Activated naive CD8-positive, alpha-beta T cell treated with anti-CD3 and anti-CD28 coated beads, Interleukin-2, amount 50 U/mL, for 24 hours (primary cell): ENCODE measurements around the gene DNMBP.
"Not testable (repeated sequence)": the region's sequence is repeated elsewhere in the genome, so short reads cannot be mapped to it uniquely, and the experiment has no call there.

Source experiments
- ATAC-seq: fragments of 150-1000 bp; cut with Tn5 transposase; one replicate; pipeline ENCODE4 v1.10.0; 2021
- DNase-seq: peaks from one replicate; pipeline ENCODE4 v3.0.0; 2021
- H3K27ac Mint-ChIP-seq: one replicate; pipeline ENCODE4 v1.8.0; 2021; ENCODE audit warnings: mild to moderate bottlenecking, mixed read lengths
- H3K27me3 Mint-ChIP-seq: one replicate; pipeline ENCODE4 v1.8.0; 2021; ENCODE audit warnings: mixed read lengths
- H3K36me3 Mint-ChIP-seq: one replicate; pipeline ENCODE4 v1.8.0; 2021; ENCODE audit warnings: low read depth, mixed read lengths
- H3K4me1 Mint-ChIP-seq: one replicate; pipeline ENCODE4 v1.8.0; 2021; ENCODE audit warnings: mixed read lengths
- H3K4me3 Mint-ChIP-seq: one replicate; pipeline ENCODE4 v1.8.0; 2021; ENCODE audit warnings: mild to moderate bottlenecking, moderate library complexity, mixed read lengths
- H3K9me3 Mint-ChIP-seq: one replicate; pipeline ENCODE4 v1.8.0; 2021; ENCODE audit warnings: mixed read lengths

DNMBP gene

GRCh38 chr10:100027416-100027815 lies 17.7 kb upstream of the DNMBP start:
- DNase-seq (no peak), ATAC-seq (no peak)
- H3K27ac Mint-ChIP-seq: no peak overlapping the region
- no peaks in the 10 kb centered on the region for H3K36me3 Mint-ChIP-seq
- no peak overlapping the region for H3K4me3 Mint-ChIP-seq
- H3K9me3 Mint-ChIP-seq: peaks cover 8% of the 10 kb centered on the region
- no peaks in the 10 kb centered on the region for H3K27me3 Mint-ChIP-seq
- H3K4me1 Mint-ChIP-seq: no peaks in the 10 kb centered on the region

- peaks cover 4% of the 10 kb centered on the region for H3K4me1 Mint-ChIP-seq
- no peak for ATAC-seq
- H3K36me3 Mint-ChIP-seq: no peaks in the 10 kb centered on the region
- H3K27ac Mint-ChIP-seq: no peak overlapping the region
- peaks cover 8% of the 10 kb centered on the region for H3K9me3 Mint-ChIP-seq
- no peaks in the 10 kb centered on the region for H3K27me3 Mint-ChIP-seq
- no peak overlapping the region for H3K4me3 Mint-ChIP-seq
- DNase-seq: no peak
These were observed 15.8 kb upstream of the DNMBP start for GRCh38 chr10:100025576-100025975.

DNA sequence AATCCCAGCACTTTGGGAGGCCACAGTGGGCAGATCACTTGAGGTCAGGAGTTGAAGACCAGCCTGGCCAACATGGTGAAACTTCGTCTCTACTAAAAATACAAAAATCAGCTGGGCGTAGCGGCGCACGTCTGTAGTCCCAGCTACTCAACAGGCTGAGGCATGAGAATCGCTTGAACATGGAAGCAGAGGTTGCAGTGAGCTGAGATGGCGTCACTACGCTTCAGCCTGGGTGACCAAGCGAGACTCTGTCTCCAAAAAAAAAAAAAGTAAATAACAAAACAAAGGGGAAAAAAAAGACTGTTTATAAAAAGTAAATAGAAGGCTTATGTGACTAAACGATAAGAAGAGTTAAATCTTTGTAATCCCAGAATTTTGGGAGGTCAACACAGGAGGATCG lies 15.0 kb upstream of the DNMBP start:
- DNase-seq (no peak), ATAC-seq (no peak)
- H3K4me3 Mint-ChIP-seq: no peak overlapping the region
- no peaks in the 10 kb centered on the region for H3K27me3 Mint-ChIP-seq
- no peaks in the 10 kb centered on the region for H3K36me3 Mint-ChIP-seq
- no peak overlapping the region for H3K27ac Mint-ChIP-seq
- H3K9me3 Mint-ChIP-seq: peaks cover 8% of the 10 kb centered on the region
- peaks cover 13% of the 10 kb centered on the region for H3K4me1 Mint-ChIP-seq

- Mint-ChIP-seq H3K4me3 (no peak overlapping the region), H3K27ac (no peak overlapping the region), H3K4me1 (peaks cover 13% of the 10 kb centered on the region), H3K27me3 (no peaks in the 10 kb centered on the region), H3K9me3 (no peaks in the 10 kb centered on the region), H3K36me3 (no peaks in the 10 kb centered on the region)
- DNase-seq: no peak
- no peak for ATAC-seq
These were observed 12.7 kb upstream of the DNMBP start for GRCh38 chr10:100022403-100022802.

DNA sequence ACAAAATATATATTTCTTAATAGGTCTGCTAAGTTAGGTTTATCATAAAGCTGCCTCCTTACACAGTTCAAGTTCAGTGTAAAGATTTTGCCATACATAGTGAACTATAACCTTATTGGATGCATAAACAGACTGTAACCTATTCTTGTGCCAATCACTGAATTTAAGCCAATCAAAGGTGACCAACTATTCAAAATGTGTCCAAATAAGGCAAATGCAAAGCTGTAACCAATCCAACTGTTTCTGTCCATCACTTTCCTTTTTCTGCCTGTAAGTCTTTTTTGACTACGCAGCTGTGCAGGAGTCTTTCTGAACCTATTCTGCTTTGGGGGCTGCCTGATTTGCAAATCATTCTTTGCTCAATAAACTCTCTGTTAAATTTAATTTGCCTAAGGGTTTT lies 11.6 kb upstream of the DNMBP start:
- H3K27ac Mint-ChIP-seq: no peak overlapping the region
- peaks cover 13% of the 10 kb centered on the region for H3K4me1 Mint-ChIP-seq

DNA sequence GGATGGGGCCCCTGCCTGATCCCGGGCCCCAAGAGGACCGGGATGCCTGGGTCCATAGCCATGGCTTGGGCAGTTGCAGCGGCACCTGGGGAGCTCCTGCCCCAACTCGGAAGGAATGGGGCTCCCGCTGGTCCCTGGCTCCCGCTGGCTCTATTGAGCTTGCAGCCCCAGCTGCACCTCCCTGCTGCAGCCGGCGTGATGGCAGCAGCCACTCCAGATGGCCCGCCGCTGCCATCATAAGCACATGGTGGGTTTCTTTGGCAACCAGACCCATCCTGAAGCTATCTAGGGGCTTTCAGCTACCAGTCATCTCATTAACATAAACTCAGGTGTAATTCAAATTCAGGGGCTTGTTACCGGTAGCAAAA lies 11.1 kb upstream of the DNMBP start:
- no peak for ATAC-seq
- Mint-ChIP-seq H3K36me3 (no peaks in the 10 kb centered on the region), H3K4me3 (no peak overlapping the region), H3K4me1 (peaks cover 13% of the 10 kb centered on the region), H3K27ac (no peak overlapping the region), H3K27me3 (no peaks in the 10 kb centered on the region), H3K9me3 (no peaks in the 10 kb centered on the region)
- no peak for DNase-seq

More for the DNA sequence above, 11.6 kb upstream of the DNMBP start:
- Mint-ChIP-seq H3K27me3 (no peaks in the 10 kb centered on the region), H3K36me3 (no peaks in the 10 kb centered on the region), H3K9me3 (no peaks in the 10 kb centered on the region), H3K4me3 (no peak overlapping the region)
- ATAC-seq (no peak), DNase-seq (no peak)

- H3K4me3 Mint-ChIP-seq: no peak overlapping the region
These were observed 10.6 kb upstream of the DNMBP start for GRCh38 chr10:100020142-100020885.

DNA sequence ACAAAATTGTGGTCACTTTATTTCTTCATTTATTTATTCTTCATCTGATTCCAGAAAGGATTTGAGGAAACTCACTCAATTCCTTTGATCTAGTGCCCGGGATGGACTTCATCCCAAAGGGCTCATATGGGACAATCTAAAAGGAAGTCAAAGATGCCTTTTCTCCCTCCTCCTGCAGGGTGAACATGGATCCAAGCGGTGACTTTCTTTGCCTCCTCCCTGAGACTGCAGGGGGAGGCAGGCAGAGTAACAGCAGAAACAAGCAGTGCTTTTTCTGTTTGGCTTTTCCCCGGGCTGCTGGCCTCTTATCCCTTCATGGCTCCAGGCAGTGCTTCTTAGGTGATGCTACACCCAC lies 10.0 kb upstream of the DNMBP start:
- H3K27ac Mint-ChIP-seq: no peak overlapping the region
- H3K27me3 Mint-ChIP-seq: no peaks in the 10 kb centered on the region
- H3K4me1 Mint-ChIP-seq: peaks cover 13% of the 10 kb centered on the region
- H3K9me3 Mint-ChIP-seq: no peaks in the 10 kb centered on the region
- H3K36me3 Mint-ChIP-seq: no peaks in the 10 kb centered on the region
- H3K4me3 Mint-ChIP-seq: no peak overlapping the region
- no peak for ATAC-seq
- DNase-seq: no peak

More at GRCh38 chr10:100020142-100020885, 10.6 kb upstream of the DNMBP start:
- DNase-seq (no peak), ATAC-seq (peak; percentile 85)
- no peak overlapping the region for H3K27ac Mint-ChIP-seq
- H3K9me3 Mint-ChIP-seq: no peaks in the 10 kb centered on the region
- no peaks in the 10 kb centered on the region for H3K36me3 Mint-ChIP-seq
- H3K27me3 Mint-ChIP-seq: no peaks in the 10 kb centered on the region
- H3K4me1 Mint-ChIP-seq: peaks cover 13% of the 10 kb centered on the region

DNA sequence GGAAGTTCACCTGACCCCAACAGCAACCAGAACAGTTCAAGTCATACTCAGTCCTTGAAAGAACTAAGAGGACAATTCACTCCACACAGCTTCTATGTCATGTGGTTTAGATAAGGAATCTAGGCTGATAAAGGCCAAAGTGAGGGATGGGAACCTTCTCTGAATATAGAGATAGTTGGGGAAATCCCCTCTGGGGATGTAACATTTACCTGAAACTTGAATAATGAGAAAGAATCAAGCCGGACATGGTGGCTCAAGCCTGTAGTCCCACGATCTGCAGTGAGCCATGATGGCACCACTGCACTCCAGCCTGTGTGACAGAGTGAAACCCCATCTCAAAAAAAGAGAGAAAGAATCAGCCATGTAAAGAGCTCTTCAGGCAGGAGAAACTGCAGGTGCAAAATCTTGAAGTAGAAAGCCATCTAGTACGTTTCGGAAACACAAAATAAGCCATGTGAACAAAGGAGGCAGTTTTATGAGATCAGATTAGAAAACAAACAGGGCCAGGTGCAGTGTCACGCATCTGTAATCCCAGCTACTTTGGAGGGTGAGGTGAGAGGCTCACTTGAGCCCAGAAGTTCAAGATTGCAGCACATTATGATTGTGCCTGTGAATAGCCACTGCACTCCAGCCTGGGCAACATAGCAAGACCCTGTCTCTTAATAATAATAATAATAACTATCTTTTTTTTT lies 4.5 kb upstream of the DNMBP start:
- H3K27me3 Mint-ChIP-seq: peaks cover 6% of the 10 kb centered on the region
- ATAC-seq (no peak), DNase-seq (no peak)
- no peak overlapping the region for H3K4me3 Mint-ChIP-seq
- H3K4me1 Mint-ChIP-seq: peaks cover 17% of the 10 kb centered on the region
- H3K27ac Mint-ChIP-seq: no peak overlapping the region
- no peaks in the 10 kb centered on the region for H3K36me3 Mint-ChIP-seq
- no peaks in the 10 kb centered on the region for H3K9me3 Mint-ChIP-seq

DNA sequence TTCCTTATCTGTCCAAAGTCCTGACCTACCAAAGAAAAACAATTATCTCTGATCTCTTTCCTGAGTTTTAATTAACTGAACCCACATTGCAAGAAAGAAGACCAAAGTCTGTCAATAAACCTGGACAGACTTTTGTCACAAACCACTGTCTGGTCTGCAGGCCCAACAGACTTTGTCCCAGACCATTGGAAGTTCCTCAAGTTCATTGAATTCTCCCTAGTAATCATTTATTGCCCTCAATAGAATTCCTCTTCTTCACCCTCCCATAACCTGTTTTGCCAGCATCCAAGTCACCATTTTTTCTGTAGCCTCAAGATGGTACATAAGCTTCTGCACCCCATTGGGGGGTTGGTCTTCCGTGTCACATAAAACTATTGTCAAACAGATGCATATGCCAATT lies 3.9 kb upstream of the DNMBP start:
- Mint-ChIP-seq H3K4me3 (no peak overlapping the region), H3K27ac (no peak overlapping the region), H3K9me3 (no peaks in the 10 kb centered on the region), H3K4me1 (peaks cover 23% of the 10 kb centered on the region), H3K36me3 (no peaks in the 10 kb centered on the region), H3K27me3 (peaks cover 6% of the 10 kb centered on the region)
- DNase-seq (no peak), ATAC-seq (no peak)

GRCh38 chr10:100011906-100012305 lies 2.2 kb upstream of the DNMBP start:
- peaks cover 38% of the 10 kb centered on the region for H3K4me1 Mint-ChIP-seq
- H3K4me3 Mint-ChIP-seq, H3K36me3 Mint-ChIP-seq, H3K27ac Mint-ChIP-seq, ATAC-seq, DNase-seq, H3K27me3 Mint-ChIP-seq, H3K9me3 Mint-ChIP-seq: not testable (repeated sequence)

- Mint-ChIP-seq H3K4me3 (peak overlapping the region; percentile 81), H3K27me3 (peaks cover 6% of the 10 kb centered on the region), H3K4me1 (peaks cover 54% of the 10 kb centered on the region), H3K36me3 (no peaks in the 10 kb centered on the region), H3K27ac (no peak overlapping the region), H3K9me3 (no peaks in the 10 kb centered on the region)
- ATAC-seq: peak; percentile 60
- no peak for DNase-seq
These were observed 409 bp downstream of the DNMBP start for GRCh38 chr10:100009283-100009792.

GRCh38 chr10:100008708-100009282 lies 952 bp downstream of the DNMBP start:
- Mint-ChIP-seq H3K4me1 (peaks cover 49% of the 10 kb centered on the region), H3K9me3 (no peaks in the 10 kb centered on the region), H3K27me3 (peaks cover 6% of the 10 kb centered on the region), H3K36me3 (no peaks in the 10 kb centered on the region), H3K4me3 (peak overlapping the region; percentile 81), H3K27ac (no peak overlapping the region)
- DNase-seq: no peak
- no peak for ATAC-seq

- Mint-ChIP-seq H3K4me3 (peak overlapping the region; percentile 81), H3K27me3 (peaks cover 6% of the 10 kb centered on the region), H3K4me1 (peaks cover 47% of the 10 kb centered on the region), H3K9me3 (no peaks in the 10 kb centered on the region), H3K36me3 (no peaks in the 10 kb centered on the region), H3K27ac (no peak overlapping the region)
- ATAC-seq (no peak), DNase-seq (no peak)
These were observed 1.6 kb downstream of the DNMBP start for GRCh38 chr10:100008142-100008522.
